OCI-LY1 (cell line): ENCODE data around the gene LMBRD2.

Experiments used
- CTCF ChIP-seq: fragments of 200-600 bp; sonication (generic), shearing (Covaris generic); IDR thresholded peaks from 2 replicates; pipeline ENCODE4 v1.5.1; 2017; ENCODE audit warnings: mild to moderate bottlenecking, antibody characterized with exemption, low read length, moderate library complexity, mixed read lengths
- EZH2 ChIP-seq: fragments of 200-600 bp; sonication (generic), shearing (Covaris generic); IDR thresholded peaks from 2 replicates; pipeline ENCODE4 v1.8.0; 2017; ENCODE audit warnings: borderline replicate concordance, mixed run types, mild to moderate bottlenecking, antibody characterized with exemption, low read length, moderate library complexity, mixed read lengths

GRCh38 chr5:36070687-36071571 is 80.8 kb downstream of the LMBRD2 start:
- TF ChIP-seq EZH2 (no peak), CTCF (no peak)
